WTC11 (cell line): ENCODE results near the gene NFIC. TPM values are rescaled to one million over a fixed set of nuclear protein-coding genes. Genes with fewer than 3 reads are reported as not detected.

Experiments used
- ATAC-seq: fragments of 200-7000 bp; cut with Tn5 transposase; 2 replicates; pipeline ENCODE4 v1.10.0; 2021; ENCODE audit warnings: mild to moderate bottlenecking, moderate library complexity
- CTCF ChIA-PET: fragments of 300-600 bp; sonication (Branson Sonifier 250); formaldehyde crosslinking; loops from one replicate; lab custom pipeline; 2021; ENCODE audit warnings: antibody characterized with exemption; lab: Charles Lee
- POLR2A ChIA-PET: fragments of 350-600 bp; sonication (Branson Sonifier 250); formaldehyde crosslinking; loops from one replicate; lab custom pipeline; 2021; ENCODE audit warnings: antibody characterized with exemption; lab: Charles Lee
- DNase-seq: peaks from one replicate; pipeline ENCODE4 v3.0.0; 2021; ENCODE audit warnings: low spot score
- H3K27ac Mint-ChIP-seq: 2 replicates; pipeline ENCODE4 v1.8.0; 2021; ENCODE audit warnings: mixed read lengths
- H3K27me3 Mint-ChIP-seq: 2 replicates; pipeline ENCODE4 v1.8.0; 2021; ENCODE audit warnings: low read depth, mild to moderate bottlenecking, moderate library complexity, mixed read lengths
- H3K36me3 Mint-ChIP-seq: 2 replicates; pipeline ENCODE4 v1.8.0; 2021; ENCODE audit warnings: mixed read lengths
- H3K4me1 Mint-ChIP-seq: 2 replicates; pipeline ENCODE4 v1.8.0; 2022; ENCODE audit warnings: mixed read lengths
- H3K4me3 Mint-ChIP-seq: 2 replicates; pipeline ENCODE4 v1.8.0; 2021; ENCODE audit warnings: mild to moderate bottlenecking, moderate library complexity, mixed read lengths
- H3K9me3 Mint-ChIP-seq: 2 replicates; pipeline ENCODE4 v1.8.0; 2021; ENCODE audit warnings: mixed read lengths
- ATF3 ChIP-seq: sonication (generic); formaldehyde crosslinking; conservative IDR thresholded peaks from 2 replicates; pipeline ENCODE4 v1.8.1; 2022; ENCODE audit warnings: mild to moderate bottlenecking, missing genetic modification reagents
- E2F1 ChIP-seq: sonication (generic); formaldehyde crosslinking; IDR thresholded peaks from 2 replicates; pipeline ENCODE4 v1.8.0; 2022; ENCODE audit warnings: mild to moderate bottlenecking, missing genetic modification reagents
- EMX1 ChIP-seq: fragments of 250-450 bp; sonication (Bioruptor Pico); IDR thresholded peaks from 2 replicates; pipeline ENCODE4 v1.8.0; 2021; ENCODE audit warnings: mild to moderate bottlenecking
- GABPB1 ChIP-seq: sonication (generic); formaldehyde crosslinking; IDR thresholded peaks from 2 replicates; pipeline ENCODE4 v1.8.1; 2023; ENCODE audit warnings: mild to moderate bottlenecking, missing genetic modification reagents
- IRF1 ChIP-seq: sonication (generic); formaldehyde crosslinking; IDR thresholded peaks from 2 replicates; pipeline ENCODE4 v1.8.0; 2023; ENCODE audit warnings: missing genetic modification reagents
- JUN ChIP-seq: sonication (generic); formaldehyde crosslinking; IDR thresholded peaks from 2 replicates; pipeline ENCODE4 v1.8.0; 2023; ENCODE audit warnings: mild to moderate bottlenecking, missing genetic modification reagents
- KAT7 ChIP-seq: sonication (generic); formaldehyde crosslinking; IDR thresholded peaks from 2 replicates; pipeline ENCODE4 v1.8.1; 2023; ENCODE audit warnings: missing genetic modification reagents, mild to moderate bottlenecking, borderline replicate concordance
- MAX ChIP-seq: sonication (generic); formaldehyde crosslinking; IDR thresholded peaks from 2 replicates; pipeline ENCODE4 v1.8.0; 2022; ENCODE audit warnings: mild to moderate bottlenecking, missing genetic modification reagents
- NR1H2 ChIP-seq: sonication (generic); formaldehyde crosslinking; IDR thresholded peaks from 2 replicates; pipeline ENCODE4 v1.9.0; 2021; ENCODE audit warnings: mild to moderate bottlenecking, moderate library complexity, missing genetic modification reagents
- RELA ChIP-seq: sonication (generic); formaldehyde crosslinking; IDR thresholded peaks from 2 replicates; pipeline ENCODE4 v1.8.1; 2022; ENCODE audit warnings: missing genetic modification reagents, mild to moderate bottlenecking, borderline replicate concordance
- TP53 ChIP-seq: sonication (generic); formaldehyde crosslinking; IDR thresholded peaks from 2 replicates; pipeline ENCODE4 v1.8.1; 2023; ENCODE audit warnings: mild to moderate bottlenecking, missing genetic modification reagents
- USF1 ChIP-seq: sonication (generic); formaldehyde crosslinking; IDR thresholded peaks from 2 replicates; pipeline ENCODE4 v1.8.0; 2022; ENCODE audit warnings: mild to moderate bottlenecking, missing genetic modification reagents
- ZBTB43 ChIP-seq: sonication (generic); formaldehyde crosslinking; IDR thresholded peaks from 2 replicates; pipeline ENCODE4 v1.8.1; 2023; ENCODE audit warnings: mild to moderate bottlenecking, missing genetic modification reagents
- ZMAT4 ChIP-seq: fragments of 250-450 bp; sonication (Bioruptor Pico); IDR thresholded peaks from 2 replicates; pipeline ENCODE4 v1.9.0; 2021; ENCODE audit warnings: mild to moderate bottlenecking
- ZNF425 ChIP-seq: fragments of 250-450 bp; sonication (Bioruptor Pico); conservative IDR thresholded peaks from 2 replicates; pipeline ENCODE4 v1.9.0; 2021; ENCODE audit warnings: mild to moderate bottlenecking
- total RNA-seq: library from RNA; stranded (reverse); gene quantifications from 3 replicates; pipeline ENCODE4 v1.2.3, GENCODE V29; 2021

Gene NFIC
- total RNA-seq, 1 experiment from 2014 or later, result 3.5 TPM

GRCh38 chr19:3463714-3464586, 97.6 kb downstream of the NFIC start:
- H3K9me3 Mint-ChIP-seq, result peaks cover 8% of the 10 kb centered on the region
- peaks cover 5% of the 10 kb centered on the region for H3K36me3 Mint-ChIP-seq
- ATAC-seq (peak; percentile 12), DNase-seq (no peak)
- POLR2A ChIA-PET, result interaction anchor here (1.1 kb wide), 1 partner anchor 16 kb away, joined by 3 read pairs; no protein-coding TSS in a partner anchor
- TF ChIP-seq RELA (CRISPR knock-in tag) (no peak), GABPB1 (CRISPR knock-in tag) (no peak), KAT7 (CRISPR knock-in tag) (no peak)
- H3K27ac Mint-ChIP-seq, result no peak overlapping the region
- peaks cover 77% of the 10 kb centered on the region for H3K27me3 Mint-ChIP-seq
- CTCF ChIA-PET, result interaction anchor here (0.6 to 2.5 kb wide), 13 partner anchors 9 to 283 kb away, joined by 3 to 21 read pairs (median 4); no protein-coding TSS in a partner anchor
- peak overlapping the region; percentile 49 for H3K4me3 Mint-ChIP-seq
- peaks cover 14% of the 10 kb centered on the region for H3K4me1 Mint-ChIP-seq

GRCh38 chr19:3464587-3465235, 98.3 kb downstream of the NFIC start:
- H3K4me3 Mint-ChIP-seq, result peak overlapping the region; percentile 60
- H3K27ac Mint-ChIP-seq, result no peak overlapping the region
- CTCF ChIA-PET, result interaction anchor here (0.7 to 2.5 kb wide), 9 partner anchors 8 to 1710 kb away, joined by 3 to 21 read pairs (median 6); no protein-coding TSS in a partner anchor
- ATAC-seq, result peak; percentile 45
- TF ChIP-seq ZMAT4 (CRISPR knock-in tag) (no peak), ATF3 (CRISPR knock-in tag) (no peak), JUN (CRISPR knock-in tag) (no peak), TP53 (CRISPR knock-in tag) (no peak), NR1H2 (CRISPR knock-in tag) (no peak), ZNF425 (no peak), IRF1 (CRISPR knock-in tag) (no peak), MAX (CRISPR knock-in tag) (no peak), USF1 (CRISPR knock-in tag) (no peak), E2F1 (CRISPR knock-in tag) (no peak), EMX1 (CRISPR knock-in tag) (no peak), ZBTB43 (CRISPR knock-in tag) (no peak)
- peaks cover 80% of the 10 kb centered on the region for H3K27me3 Mint-ChIP-seq
- peaks cover 5% of the 10 kb centered on the region for H3K36me3 Mint-ChIP-seq
- POLR2A ChIA-PET, result interaction anchor here (0.7 to 1.1 kb wide), 2 partner anchors 15 to 97 kb away, joined by 3 to 5 read pairs; no protein-coding TSS in a partner anchor
- H3K4me1 Mint-ChIP-seq, result peaks cover 8% of the 10 kb centered on the region
- no peak for DNase-seq
- H3K9me3 Mint-ChIP-seq, result peaks cover 8% of the 10 kb centered on the region
